Embryonic facial prominence (tissue), 1 donor: ENCODE measurements around the gene RPS19BP1.

Experiments
- DNase-seq: peaks from one replicate; pipeline ENCODE4 v3.0.0-alpha.2; 2016; ENCODE audit errors: extremely low spot score

RPS19BP1 gene

DNA sequence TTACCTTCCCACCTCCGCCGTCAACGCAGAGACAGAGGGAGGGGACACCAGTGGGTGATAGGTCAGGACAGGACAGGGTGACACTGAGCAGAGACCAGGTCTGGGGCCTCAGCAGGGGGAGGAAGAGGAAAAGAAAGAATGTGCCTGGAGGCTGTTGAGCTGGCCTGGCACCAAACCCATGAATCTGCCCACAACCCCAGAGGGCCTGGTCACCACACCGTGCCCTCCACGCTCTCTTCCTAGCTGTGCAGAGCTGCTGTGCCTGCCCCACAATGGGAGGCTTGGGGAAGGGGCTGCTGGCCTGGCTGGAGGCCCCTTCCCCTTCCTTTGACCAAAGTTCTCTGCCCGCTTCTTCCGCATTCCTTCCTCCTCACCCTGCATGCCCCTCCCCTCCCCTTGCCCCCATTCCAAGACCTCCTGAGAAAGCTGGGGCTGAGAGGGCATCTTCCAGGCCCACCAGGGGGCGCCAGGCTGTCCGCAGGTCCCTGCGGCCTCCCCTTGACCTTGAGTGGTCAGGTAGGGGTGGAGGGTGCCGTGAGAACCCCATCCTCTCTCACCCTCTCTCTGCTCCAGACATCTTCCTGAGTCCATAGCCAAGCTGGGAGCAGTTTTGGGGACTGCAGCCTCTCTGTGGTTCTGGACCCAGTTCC, 27.0 kb upstream of the RPS19BP1 start:
- no peak for DNase-seq

DNA sequence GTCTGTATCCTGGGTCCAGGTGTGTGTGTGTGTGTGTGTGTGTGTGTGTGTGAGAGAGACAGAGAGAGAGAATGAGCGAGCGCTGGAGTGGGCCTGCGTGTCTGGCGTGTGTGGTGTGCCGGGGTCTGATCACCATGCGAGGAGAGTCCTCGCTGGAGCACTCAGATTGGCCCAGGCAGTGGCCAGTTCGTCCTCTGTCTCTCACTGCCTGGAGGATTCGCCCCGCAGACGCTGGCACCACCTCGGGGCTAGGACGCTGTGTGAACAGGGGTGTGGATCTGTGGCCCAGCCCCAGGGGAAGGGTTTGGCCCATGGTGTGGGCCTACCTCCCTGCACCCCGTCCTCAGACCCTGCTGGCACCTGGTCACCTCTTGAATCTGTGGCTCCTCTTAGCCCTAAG, 26.4 kb upstream of the RPS19BP1 start:
- no peak for DNase-seq

DNA sequence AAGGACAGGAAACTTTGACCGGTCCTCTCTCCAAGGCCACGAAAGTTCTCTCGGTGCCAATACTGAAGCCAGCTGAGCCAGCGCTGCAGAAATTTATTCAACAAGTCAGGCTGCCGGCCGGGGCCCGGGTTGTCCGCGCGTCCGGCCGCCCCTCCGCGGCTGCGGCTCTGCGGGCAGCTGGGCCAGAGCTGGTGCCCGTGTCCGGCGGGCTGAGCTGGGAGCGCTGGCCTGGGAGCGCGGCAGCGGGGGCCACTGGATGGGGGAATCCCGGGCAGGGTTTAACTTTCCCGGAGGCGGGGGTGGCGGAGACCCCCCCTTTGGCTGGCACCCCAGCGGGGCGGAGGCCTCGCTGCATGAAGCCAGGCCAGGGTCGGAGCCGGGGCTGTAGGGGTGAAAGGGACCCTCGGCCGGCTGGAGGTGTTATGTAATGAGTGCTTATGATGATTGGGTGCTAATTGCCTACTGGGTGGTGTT, 25.7 kb upstream of the RPS19BP1 start:
- no peak for DNase-seq

DNA sequence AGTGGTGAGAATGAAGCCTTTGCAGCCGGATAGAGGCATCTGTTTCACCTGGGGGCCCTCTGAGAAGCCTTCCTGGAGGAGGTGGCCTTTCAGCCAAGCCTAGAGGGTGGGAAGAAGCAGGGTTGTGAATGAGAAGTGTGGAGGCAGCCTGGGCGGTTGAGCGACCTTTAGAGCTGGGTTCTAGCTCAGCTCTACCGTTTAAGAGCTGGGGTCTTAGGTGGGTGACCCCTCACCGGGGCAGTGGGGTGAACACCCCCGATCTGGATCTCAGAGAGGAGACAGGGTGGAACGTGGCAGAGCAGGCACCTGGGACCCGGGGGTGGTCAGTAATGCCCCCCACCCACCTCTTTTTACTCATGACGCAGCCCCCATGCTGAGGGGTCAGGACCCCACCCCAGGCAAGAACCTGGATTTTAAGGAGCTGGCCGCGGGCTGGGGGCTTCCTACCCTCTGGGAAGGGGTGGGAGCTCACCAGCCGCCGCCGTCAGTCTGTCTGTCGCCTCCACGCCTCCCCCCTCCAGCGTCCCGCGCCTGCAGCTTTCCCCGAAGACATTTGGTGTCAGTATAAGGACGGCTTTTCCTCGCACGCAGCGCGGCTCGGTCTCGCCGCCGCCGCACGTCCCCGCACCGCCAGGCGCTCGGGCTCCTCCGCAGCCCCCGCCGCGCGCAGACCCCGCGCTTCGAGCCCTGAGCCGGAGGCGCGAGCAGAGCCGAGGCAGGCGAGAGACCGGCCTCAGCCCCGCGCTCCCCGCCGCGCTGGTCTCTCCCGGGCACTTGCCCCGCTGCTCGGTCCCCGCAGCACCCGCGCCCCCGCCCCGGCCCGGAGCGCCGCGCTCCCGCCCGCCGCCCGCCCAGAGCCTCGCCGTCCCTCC, 24.7 kb upstream of the RPS19BP1 start:
- DNase-seq: no peak

DNA sequence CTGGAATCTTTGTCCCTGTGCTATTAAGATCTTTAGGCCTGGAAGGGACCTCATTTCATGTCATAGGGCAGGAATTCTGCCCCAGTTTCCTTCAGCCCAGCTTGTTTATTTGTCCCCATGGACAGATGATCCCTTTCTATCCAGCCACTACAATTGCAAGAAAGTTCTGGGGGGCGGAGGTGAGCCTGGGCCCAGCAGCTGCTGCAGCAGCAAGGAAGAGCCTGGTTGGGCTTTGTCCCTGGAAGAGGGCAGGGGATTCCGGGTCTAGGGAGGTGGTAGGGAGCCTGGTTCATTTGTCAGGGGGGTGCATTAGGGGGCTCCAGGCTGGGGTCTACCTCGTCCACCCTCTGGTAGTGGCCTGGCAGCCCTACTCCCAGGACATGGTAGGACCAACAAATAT, 21.6 kb upstream of the RPS19BP1 start:
- DNase-seq: no peak

DNA sequence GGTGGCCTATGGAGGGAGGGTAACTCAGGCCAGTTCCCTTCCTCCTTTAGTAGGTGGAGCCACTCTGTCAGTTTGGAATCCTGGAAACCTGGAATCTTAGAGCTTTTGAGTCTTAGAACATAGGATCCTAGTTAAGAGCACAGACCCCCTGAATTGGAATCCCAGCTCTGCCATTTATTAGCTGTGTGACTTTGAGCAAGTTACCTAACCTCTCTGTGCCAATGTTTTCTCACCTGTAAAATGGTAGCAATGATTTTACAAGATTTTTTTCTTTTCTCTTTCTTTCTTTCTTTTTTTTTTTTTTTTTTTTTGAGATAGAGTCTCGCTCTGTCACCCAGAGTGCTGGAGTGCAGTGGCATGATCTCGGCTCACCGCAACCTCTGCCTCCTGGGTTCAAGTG, 20.9 kb upstream of the RPS19BP1 start:
- no peak for DNase-seq

DNA sequence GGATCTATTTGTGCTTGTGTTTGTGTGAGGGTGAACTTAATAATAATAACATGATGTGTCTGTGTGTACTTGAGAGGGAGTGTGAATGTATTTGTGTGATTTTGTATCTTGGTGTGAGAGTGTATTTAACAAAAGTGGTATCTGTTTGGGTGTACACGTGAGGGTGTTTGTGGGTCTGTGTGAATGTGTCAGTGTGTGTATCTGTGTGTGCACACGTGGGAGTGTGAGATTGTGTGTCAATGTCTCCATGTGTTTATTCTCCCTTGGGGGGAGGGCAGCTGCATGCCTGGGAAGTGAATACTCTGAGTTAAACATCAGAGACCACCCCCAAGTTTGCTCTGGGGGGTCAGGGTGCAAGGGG, 15.0 kb upstream of the RPS19BP1 start:
- no peak for DNase-seq

DNA sequence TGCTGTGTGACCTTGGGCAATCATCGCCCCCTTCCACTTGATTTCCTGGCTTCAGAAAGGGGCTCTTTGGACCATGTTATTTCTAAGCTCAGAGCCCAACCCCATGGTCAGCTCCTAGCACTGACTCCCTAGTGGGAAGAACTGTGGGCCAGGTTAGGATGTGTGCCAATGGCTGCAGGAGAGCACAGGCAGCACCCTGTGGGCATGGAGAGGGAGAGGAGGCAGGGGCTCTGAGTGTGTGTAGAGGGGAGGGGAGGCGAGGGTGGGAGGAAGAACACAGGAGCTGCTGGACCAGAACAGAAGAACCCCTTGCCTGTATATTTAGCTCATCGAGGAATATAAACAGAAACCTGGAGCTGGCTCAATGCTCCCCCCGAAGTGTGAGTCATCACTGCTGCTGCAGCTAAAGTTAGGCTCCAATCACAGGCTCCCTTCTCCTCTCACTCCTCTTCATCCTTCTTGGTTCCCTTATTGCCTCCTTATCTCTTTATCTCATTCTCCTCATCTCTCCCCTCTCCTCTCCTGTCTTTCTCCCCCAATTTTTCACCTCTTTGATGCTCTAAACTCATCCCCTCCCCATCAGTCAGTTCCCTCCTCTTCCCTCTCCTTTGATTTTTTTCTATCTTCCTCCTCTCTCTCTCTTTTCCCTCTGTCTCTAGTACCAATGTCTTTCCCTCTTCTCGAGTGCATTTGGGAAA, 14.5 kb upstream of the RPS19BP1 start:
- DNase-seq: no peak

DNA sequence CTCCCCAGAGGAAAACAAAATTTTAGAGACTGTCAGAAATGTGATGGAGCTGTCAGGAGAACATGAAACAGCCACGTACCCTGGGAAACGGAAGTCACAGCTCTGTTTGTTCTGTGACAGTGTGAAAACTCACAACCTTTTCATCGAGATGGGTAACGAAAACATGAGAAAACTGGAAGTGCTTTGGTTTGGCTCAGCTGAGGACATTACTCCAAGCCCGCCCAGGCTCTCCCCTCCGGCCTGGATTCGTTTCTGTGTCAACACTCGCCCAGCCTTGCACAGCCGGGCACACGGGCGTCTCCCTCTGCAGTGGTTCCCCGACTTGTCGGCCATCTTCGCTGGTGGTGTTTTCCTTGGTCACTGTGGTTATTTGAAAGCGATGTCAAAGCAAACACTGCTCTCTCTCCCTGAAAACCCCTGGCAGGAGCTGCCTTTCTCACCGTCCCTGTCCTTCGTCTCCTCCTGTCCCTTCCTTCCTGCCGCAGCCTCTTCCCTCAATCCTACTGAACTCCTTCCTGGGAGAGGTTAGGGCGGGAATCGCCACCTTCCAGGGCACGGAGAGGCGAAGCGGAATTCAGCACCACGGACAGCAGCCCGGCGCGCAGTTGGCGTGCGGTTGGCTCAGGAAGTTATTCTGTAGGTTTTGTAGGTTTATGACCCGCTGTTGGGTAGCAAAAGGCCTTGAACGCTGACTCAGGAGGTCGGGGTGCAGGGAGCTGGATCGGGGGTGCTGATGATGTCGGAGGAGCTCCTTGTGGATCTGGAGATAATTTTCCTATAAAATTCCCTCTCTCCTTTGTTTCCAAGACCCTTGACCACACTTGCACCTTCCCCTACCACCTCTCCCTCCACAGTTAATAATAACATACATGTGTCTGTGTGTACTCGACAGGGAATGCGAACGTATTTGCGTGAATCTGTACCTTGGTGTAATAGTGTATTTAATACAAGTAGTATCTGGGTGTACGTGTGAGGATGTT, 13.1 kb upstream of the RPS19BP1 start:
- DNase-seq: no peak

DNA sequence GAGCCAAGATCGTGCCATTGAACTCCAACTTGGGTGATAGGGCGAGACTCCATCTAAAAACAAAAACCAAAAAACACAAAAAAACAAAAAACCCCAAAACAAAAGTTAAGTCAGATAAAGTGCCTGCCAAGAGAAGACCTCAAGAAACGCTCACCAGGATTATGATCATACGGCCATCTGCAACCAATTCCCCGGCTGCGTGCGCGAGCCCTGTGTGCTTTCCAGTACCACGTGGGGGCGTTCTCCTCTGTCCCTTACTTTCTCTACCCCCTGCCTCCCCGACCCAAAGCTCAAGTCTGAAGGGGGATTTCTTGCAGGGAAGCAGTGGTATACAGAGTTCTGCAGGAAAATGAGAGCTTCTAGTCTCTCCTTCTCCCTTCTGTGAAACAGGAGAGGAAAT, 10.5 kb upstream of the RPS19BP1 start:
- no peak for DNase-seq

DNA sequence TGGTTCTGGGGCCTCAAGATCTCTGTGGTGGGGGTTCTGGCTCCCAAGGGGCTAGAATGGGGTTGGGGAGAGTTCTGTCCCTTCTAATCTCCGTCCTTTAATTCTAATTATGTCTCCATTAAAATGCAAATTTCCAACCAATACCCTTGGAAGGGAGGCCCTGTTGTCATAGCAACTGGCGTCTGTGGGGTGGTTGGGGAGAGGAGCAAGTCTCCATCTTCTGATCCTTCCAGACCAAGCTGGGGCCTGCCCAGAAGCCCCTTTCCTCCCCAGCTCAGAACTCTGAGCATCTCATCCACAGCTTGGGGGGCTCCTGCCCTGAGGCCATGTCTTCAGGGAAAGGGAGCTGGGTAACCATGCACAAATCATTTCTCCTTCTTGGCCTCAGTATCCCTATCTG, 5.4 kb upstream of the RPS19BP1 start:
- no peak for DNase-seq

DNA sequence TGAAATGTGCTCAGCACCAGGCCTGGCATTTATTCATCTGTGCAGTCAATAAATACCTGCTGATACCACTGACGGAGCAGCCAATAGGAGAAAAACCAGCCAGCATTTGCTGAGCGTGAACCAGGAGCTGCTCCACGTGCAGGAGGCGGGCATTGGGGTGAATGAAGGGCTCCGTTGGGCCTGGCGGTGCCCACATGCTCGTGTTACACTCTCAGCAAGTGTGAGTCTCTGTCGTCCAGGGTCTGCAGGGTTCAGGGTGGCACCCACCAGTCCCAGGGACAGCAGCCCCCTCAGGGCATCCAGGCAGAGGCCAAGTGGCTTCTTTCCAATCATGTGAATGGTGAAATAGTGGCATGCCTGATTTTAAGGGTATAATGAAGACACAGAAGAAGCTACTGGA, 4.2 kb upstream of the RPS19BP1 start:
- no peak for DNase-seq

DNA sequence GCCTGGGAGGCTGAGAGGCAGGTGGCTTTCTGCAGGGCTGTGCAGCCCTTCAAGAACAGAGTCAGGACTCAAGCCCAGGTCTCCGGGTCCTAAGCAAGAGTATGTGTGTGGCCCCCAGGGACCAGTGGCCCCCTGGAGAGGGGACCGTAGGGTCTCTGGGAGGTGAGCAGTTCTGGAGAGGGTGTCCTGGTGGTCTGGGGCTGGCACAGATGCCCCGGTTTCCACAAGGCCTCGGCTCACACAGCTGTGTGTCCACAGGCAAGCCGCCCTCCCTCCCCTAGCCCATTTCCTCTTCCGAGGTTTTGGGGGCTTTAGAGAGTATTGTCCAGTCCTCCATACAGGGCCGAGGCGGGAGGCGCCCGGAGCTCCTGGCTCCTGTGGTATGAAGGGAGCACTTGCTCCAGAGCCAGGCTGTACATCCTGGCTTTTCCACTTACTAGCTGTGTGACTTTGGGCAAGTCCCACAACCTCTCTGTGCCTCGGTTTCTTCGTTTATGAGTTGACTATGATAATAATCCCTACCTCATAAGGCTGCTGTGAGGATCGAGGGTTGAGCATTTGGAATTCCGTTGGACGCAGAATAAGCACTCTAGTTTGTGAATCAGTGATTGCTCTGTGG, 3.4 kb upstream of the RPS19BP1 start:
- no peak for DNase-seq

DNA sequence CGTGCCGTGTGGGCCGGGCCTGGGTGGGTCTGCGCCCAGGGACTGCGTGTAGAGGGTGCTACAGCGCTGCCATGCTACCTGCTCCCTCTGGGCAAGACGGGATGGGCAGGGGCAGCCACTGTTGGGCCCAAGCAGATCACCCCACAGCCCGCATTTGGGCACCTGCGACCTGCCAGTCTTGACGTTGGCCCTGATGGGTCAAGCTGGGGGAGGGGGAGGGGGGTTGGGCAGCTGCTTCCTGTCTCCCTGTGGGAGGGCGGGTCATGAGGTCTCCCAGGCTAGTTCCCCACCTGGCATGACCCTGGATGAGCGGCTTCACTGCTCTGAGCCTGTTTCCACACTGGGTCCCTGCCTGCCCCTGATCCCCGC, 2.8 kb upstream of the RPS19BP1 start:
- no peak for DNase-seq

DNA sequence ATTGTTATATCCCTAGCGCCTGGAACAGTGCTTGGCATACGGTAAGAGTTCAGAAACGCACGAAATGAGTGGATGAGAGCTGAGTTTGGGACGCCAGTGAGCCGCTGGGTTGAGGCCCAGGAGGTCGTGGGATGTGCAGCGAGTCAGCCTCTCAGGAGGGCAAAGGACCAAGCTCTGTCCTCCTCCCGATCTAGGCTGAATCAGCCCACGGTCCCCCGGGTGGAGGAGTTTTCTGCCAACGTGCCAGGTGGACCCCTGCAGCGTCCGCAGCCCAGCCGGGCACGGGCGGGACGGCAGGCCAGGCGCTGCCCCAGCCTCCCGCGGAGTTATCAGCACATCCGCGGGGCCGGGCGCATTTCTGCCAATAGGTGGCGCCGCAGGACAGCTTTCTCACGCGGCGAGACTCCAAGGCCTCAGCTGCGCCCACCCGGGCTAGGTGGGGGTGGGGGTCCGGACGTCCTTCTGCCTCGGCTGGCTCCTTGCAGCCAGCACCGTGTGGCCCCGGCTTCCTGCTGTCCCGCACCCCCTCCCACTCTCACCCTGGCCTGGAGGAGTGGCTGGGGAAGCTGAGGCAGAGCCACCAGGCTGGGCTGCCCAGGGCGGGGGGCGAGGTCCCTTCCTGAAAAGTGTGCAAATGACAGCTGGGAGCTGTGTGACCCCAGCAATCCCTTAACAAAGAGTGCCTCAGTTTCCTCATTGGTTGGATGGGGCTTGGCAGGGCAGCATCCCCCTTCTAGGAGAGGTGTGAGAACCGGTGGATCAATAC, 2.2 kb upstream of the RPS19BP1 start:
- no peak for DNase-seq

DNA sequence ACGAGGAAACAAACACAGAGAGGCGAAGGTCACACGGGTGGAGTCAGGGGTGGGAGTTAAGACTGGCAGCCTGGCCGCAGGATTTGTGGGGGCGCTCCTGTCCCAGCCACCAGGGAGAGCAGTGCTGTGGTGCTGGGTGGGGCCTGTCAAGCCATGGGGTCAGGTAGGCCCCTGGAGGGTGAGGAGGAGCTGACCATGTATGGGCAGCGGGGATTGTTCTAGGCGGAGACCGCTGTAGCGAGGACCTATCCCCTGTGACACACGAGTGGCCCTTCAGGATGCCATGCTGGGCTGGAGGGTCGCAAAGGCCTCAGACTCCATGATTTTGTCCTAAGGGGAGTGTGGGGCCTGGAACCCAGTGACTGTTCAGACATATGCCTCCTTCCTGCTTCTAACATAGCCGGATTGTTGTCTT, 1.6 kb upstream of the RPS19BP1 start:
- DNase-seq: no peak

DNA sequence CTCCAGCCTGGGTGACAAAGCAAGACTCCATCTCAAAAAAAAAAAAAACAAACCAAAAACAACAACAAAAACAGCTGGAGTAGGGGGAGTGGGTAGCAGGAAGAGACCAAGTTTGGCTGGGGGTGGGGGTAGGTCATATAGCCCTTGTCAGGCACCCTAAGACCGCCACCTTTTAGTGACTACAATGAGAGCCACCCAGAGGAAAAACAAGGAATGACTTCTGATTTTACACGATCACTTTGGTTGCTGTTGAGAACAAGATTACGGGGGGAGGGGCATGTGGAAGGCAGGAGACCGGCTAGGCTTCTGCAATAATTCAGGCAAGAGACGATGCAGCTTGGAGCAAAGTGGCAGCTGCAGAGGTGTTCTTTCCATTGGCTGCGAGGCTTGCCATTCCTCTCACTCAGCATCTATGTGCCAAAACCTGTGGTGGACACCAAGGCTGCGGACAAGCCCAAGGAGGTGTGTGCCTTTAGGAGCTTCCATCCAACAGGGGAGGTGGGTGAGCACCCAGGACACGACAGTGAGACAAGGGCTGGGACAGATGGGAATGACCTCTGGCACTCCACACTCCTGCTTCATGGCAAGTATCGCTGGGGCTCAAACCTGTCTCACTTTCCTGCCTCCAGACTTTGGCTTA, 1.7 kb downstream of the RPS19BP1 start:
- DNase-seq: no peak

DNA sequence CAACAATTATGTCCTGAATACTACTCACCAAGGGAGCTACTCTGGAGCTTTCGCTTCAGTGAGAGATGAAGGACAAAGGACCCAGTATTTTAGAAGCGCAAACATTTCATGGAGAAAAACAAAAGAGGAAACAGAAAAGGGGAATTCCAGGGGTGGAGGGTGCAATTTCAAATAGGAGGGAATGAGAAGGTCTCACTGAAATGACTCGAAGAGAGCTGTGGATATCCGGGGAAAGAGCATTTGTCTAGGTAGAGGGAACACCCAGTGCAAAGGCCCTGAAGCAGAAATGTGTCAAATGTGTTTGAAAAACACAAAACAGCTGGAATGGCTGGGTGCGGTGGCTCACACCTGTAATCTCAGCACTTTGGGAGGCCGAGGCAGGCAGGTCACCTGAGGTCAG, 2.4 kb downstream of the RPS19BP1 start:
- no peak for DNase-seq

DNA sequence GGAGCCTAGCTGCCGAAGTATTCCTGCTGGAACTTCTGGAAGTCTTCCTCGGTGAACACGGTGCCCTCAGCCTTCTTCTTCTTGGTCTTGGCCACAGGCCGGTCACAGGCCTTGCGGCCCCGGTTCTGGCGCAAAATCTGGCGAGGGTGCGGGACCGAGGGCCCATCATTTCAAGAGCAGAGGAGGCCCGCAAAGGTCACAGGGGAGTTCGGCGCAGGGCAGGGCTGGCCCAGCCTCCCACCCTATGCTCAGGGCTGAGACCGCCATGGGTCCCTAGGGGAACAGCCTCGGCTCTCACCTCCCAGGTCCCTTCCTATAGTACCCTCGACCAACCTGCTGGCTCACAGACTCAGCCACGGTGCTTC, 3.1 kb downstream of the RPS19BP1 start:
- no peak for DNase-seq
